ENCODE measurements around the gene ISYNA1.

Gene ISYNA1

DNA sequence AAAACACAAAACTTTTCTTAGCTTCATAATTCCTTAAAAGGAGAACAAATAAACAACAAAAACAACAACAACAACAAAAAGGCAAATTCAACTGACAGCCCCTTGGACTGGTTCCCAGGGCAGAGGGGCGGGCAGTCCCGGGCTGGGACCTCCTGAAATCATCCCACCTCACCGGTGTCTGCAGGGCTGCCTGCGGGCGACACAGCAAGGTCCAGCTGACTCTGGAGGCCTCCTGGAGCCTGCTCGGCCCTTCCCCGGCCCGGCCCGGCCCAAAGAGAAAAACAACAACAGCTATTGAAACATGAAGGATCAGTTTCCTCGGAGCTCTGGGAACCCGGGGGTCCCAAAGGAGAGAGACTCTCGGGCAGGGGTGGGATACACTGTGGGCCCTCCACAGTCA lies 5.0 kb upstream of the ISYNA1 start:
- no peak for DNase-seq

DNA sequence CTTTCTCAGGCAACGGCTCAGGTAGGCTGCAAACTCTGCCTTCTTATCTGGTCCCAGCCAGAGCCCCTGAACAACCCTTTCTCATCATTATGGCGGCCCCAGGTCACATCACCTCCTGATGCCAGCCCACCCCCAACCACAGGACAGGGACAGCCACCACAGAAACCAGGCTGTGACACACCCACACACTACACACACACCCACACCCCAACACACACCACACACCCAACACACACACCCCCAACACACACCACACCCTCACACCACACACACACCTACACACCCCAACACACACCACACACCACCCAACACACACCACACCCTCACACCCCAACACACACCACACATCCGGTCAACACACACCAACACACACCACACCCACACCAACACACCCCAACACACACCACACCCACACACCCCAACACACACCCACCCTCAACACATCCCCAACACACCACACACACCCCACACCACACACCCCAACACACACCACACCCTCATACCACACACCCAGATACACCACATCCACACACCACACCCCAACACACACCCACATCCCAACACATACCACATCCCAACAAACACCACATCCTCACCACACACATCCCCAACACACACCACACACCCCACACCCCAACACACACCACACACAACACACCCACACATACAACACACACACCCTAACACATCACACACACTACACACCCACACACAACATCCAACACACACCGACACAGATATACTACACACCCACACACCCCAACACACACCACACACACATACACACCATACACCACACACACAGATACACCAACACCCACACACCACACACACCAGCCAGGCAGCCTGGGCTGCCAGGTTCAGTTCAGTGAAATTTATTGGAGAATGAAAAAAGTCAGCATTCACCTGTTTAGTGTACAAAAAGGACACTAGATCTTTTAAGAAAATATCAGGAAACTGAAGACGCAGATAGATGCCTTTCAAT lies 4.2 kb upstream of the ISYNA1 start:
- peak; percentile 70 for DNase-seq

DNA sequence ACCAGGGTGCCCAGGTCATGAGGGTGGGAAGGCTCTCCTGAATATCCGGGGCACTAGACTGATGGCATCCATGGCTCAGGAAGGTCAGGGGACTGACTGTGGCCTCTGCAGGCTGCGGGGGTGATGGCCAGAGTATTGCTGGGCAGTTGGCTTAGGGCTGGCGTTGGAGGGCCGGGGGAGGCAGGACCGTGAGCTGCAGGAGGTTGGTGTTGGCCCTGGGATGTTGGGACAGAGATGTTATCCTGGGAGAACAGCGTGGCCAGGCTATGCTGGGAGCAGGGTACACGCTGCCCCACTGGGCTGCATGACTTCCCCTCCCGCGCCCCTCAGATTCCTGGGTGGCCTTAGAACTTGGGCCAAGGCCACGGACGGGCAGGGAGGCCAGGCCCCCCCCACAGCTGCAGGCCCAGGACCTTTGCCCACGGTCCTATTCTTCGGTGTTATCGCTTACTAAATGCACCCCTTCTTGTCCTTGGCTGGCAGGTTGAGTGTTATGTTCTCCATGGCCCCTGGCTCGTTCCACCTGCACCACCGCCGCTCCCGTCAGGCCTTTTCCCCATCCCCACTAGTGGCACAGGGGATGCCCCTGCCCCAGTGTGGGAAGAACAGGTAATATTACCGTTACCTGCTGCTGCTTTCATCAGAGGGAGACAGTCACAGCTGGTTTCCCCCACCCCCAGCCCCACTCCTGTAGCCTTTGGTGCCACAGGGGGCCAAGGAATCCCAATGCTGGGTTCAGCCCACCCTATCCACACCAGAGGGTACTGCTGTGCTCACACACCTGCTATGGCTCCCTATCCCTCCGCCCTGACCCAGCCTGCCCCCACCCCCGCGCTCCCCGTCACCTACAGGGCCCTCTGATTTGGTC lies 3.2 kb upstream of the ISYNA1 start:
- no peak for DNase-seq

DNA sequence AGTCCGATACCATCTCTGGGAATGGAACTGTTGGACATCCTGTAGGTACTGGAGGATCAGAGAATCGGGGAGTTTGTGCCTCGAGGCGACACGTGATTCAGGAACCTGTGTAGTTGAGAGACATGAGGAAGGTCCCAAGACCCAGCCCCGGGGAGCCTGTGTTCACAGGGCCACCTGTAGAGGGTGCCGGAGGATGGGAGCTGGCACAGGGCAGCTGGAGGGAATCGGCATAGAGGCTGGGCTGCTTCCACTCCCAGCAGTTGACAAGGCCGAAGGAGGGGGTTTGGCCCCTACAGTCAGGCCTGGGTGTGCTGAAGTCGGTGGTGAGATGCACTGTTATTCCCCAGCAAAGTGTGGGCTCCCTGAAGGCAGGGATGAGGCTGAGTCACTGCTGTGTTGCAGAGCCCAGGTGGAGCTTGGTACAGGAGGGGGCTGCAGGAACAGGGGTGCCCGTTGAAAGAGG lies 2.5 kb upstream of the ISYNA1 start:
- peak; percentile 50 for DNase-seq

DNA sequence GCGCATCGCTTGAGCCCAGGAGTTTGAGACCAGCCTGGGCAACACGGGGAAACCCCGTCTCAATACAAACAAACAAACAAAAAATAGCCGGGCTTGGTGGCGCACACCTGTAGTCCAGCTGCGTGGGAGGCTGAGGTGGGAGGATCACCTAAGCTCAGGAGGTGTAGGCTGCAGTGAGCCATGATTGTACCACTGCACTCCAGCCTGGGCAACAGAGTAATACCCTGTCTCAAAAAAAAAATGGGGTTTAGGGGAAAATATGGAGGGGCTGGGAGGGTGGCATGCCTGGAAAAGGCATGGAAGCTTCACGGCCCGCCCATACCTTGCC lies 1.9 kb upstream of the ISYNA1 start:
- no peak for DNase-seq

DNA sequence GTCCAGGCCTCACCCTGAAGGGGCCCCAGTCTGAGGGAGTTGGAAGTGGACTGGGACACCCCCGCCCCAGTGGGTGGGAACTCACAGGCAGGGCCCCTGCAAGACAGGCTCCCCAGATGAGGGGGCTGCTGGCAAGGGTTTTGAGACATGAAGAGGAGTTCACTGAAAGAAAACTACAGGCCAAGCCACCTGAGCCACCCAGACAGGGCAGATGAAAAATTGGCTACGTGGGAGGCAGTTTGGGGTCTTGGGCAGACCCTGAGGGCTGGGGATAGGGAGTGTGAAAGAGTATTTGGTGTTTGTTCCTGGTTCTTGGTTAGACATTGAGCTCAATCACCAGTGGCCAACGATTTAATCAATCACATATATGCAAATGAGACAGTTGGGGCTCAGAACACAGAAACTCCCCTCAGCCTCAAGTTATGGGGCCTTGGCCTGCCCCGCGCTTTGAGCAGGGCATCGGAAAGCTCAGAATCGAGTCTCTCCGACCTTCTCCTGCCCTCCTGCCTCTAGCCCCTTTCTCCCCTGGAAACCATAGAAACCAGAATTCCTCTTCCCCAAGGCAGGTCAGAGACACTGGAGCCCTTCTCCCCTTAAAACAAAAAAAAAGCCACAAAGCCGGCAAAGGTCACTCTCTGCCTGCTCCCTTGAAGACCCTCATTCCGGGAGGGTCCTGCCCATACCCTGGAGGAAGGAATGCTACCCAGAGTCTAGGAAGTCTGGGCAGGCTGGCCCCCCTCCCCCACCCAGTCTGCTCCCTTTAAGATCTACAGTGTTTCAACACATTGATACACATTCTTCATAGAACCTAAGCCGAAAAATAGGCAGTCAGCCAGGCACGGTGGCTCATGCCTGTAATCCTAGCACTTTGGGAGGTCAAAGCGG lies 1.3 kb upstream of the ISYNA1 start:
- DNase-seq, result no peak

DNA sequence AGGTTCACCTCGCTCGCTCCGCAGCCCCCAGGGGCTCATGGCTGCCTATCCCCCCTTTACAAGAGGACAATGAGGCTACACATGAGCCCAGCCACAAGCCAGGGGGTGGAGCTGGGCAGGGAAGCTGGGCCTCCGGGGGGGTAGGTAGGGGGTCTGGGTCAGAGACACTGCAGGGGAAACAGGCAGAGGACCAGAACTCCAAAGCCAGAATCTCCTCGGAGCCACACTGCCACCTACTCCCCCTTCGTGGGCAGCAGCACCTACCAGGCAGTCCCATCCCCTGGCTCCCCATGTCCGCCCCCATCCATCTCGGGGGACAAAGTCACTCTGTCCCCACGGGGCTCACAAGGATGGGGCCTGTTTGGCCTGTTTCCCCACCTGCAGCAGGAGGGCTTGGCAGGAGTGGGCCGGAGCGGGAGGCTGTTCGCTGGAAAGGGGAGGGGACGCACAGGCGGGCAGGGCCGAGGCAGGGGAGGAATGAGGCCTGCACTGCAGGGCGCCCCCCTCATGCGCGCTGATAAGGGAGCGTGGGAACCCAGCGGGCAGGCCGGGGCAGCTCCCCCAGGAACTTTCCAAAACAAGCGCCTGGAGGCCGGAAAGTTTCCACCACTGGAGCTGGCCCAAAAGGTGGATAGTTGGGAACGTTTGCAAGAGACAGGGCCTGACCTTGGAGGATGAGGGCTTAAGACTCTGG lies 545 bp upstream of the ISYNA1 start:
- DNase-seq, result no peak

GRCh38 chr19:18436671-18437490 lies 1.1 kb downstream of the ISYNA1 start:
- DNase-seq, result peak; percentile 87

GRCh38 chr19:18435842-18436670 lies 1.9 kb downstream of the ISYNA1 start:
- DNase-seq, result no peak

DNA sequence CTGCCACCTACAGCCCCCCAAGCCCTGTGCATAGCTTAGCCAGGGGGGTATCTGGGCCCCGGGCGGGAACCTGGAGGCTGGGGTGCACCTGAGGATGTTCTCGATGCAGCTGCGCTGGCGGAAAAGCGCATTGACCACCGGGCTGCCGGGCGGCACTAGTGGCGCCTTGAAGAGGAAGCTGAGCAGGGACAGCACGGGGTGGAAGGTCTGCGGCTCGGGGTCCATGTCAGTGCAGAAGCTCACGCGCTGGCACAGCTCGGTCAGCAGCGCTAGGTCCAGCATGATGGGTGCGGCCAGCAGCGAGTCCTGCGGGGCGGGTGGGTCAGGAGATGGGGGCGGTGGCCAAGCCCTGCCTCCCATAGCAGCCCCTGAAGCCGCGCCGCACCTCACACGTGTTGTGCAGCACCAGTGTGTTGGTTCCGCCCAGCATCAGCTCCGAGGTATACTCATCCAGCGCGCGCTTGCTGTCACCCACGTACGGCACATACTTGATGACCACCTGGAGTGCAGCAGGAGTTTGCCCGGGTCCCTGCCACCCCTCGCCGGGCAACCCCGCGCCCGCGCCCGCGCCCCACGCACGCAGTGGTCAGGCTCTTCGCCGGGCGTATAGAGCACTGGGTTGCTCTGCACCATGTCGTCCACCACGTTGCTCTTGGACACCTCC lies 2.6 kb downstream of the ISYNA1 start:
- no peak for DNase-seq

DNA sequence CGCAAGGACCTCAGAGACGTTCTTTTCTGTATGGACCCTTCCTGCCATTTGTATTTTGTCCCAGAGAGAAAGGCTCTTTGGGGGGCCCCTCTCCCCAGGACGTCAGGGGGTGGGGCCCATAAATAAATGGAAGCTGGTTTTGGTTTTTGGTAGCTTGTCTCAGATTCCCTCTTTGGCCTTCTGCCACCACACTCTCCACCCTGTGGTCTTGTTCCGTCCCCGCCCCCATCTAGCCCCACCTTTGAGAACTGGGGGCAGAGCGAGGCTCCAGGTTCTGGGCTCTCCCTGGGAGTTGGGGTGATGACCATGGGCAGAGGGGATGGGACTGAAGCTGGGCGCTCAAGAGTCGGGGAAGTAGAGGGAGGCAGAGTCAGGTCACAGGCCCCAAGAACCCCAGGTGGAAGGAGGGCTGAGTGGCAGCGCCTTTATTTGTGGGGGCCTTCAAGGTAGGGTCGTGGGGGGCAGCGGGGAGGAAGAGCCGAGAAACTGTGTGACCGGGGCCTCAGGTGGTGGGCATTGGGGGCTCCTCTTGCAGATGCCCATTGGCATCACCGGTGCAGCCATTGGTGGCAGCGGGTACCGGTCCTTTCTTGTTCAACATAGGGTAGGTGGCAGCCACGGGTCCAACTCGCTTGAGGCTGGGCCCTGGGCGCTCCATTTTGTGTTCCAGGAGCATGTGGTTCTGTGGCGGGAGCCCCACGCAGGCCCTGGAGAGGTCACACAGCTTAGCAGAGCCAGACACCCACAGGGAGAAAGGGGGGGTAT lies 3.3 kb downstream of the ISYNA1 start:
- no peak for DNase-seq

GRCh38 chr19:18433735-18434398 lies 4.1 kb downstream of the ISYNA1 start:
- DNase-seq, result no peak

- peak; percentile 43 for DNase-seq
Observed at GRCh38 chr19:18433015-18433691, 4.8 kb downstream of the ISYNA1 start.

- DNase-seq, result no peak
Observed at GRCh38 chr19:18432275-18433014, 5.5 kb downstream of the ISYNA1 start.

DNA sequence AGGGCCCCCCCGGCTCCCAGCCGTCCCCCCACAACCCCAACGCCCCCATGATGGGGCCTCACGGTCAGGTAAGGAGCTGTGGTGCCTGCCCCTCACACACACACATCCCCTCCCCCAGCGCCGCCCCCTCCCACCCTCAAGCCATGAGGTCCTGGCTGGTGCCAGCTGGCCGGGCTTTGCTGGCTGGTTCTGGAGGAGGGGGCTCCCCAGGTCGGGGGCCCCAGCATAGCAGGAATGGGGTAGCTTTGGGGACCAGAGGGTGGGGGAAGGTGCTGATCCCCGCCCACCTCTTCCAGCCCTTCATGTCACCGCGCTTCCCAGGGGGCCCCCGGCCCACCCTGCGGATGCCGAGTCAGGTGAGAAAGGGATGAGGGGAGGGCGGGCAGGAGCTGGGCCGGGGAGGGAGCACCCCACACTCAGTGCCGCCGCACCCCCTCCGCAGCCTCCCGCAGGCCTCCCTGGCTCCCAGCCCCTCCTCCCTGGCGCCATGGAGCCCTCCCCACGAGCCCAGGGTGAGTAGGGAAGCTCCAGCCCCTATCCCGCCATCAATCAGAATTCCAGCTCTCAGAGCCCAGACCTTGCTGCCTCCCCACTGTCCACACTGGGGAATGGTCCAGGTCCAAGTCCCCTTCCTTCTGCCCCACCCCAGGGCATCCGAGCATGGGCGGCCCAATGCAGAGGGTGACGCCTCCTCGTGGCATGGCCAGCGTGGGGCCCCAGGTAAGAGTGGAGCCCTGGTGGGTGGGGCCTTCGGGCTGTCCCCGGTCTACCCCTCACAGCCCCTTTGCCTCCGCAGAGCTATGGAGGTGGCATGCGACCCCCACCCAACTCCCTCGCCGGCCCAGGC lies 6.4 kb downstream of the ISYNA1 start:
- no peak for DNase-seq

Data from CD4-positive, alpha-beta T cell treated with Interleukin-12 subunit alpha and Interleukin-12 subunit beta, for 1 hour (primary cell).